ENCODE results near the gene GPC2.
"Not testable (repeated sequence)": the region's sequence is repeated elsewhere in the genome, so short reads cannot be mapped to it uniquely, and the experiment has no call there.

The GPC2 gene

GRCh38 chr7:100152404-100152803, 24.8 kb downstream of the GPC2 start:
- no peak for DNase-seq (ENCODE audit: low read depth)

DNA sequence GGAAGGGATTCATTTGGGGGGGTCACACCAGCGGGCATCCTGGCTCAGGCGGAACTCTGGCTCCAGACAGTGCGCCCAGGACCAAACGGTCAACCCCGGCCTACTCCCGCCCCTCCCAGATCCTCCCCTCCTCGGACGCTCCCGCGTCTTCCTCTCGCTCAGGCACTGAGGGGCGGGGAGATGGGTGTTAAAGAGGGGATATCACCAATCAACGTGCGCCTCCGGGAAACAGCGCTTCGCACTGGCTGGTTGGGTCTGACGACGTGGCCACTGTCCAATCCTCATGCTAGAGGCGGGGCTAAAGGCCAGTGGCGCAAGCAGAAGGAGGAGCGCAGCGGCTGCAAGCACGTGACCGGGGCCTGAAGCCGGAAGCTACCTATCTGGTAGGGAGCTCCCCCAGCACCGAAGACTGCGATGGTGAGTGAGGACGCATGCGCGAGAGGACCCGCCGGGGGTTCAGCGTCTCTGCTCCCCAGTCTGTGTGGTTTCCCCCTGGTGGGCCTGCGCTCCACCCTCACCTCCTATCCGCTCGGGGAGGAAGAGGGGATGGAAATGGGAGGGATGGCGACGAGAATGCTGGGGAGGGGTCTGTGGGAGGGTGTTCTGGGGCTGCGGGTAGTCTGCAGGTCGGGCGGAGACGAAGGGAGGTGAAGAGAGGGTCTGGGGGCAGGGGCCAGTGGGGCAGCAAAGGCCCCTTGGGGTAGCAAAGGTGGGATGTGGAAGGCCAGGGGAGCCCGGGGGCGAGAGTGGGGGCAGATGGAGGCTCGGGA, 28.4 kb downstream of the GPC2 start, which contains the start of gene LAMTOR4:
TSS of gene LAMTOR4 (plus strand) at position 360 of the 770 bp plus-strand sequence. CDS start at position 415, 55 bp downstream.
- peak; percentile 96 for DNase-seq (ENCODE audit: low read depth)

DNA sequence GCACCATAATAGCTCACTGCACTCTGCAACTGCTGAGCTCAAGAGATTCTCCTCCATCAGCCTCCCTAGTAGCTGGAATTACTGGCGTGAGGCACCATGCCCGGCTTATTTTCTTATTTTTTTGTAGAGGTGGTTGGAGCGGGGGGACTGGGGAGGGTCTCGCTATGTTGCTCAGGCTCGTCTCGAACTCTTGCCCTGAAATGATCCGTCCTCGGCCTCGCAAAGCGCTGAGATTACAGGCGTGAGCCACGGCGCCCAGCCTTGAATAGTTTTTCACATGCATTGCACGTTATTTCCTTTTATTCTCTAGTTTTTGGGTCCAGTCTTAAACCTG, 29.0 kb downstream of the GPC2 start:
- no peak for DNase-seq (ENCODE audit: low read depth)

- DNase-seq (ENCODE audit: low read depth), result no peak
Measured at GRCh38 chr7:100147278-100147677, 29.9 kb downstream of the GPC2 start.

DNA sequence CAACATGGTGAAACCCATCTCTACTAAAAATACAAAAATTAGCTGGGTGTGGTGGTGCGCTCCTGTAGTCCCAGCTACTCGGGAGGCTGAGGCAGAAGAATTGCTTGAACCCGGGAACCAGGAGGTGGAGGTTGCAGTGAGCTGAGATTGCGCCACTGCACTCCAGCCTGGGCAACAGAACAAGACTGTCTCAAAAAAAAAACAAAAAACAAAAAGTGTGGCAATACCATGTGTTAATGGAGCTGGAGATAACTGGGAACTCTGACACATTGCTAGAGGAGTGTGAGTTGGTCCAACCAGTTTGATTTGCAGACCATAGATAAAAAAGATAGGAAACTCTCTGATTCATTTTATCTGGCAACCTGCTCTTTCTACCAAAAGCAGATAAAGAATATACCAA, 30.8 kb downstream of the GPC2 start:
- not testable (repeated sequence) for DNase-seq (ENCODE audit: low read depth)

- no peak for DNase-seq (ENCODE audit: low read depth)
Measured at GRCh38 chr7:100142461-100142860, 34.7 kb downstream of the GPC2 start.

DNA sequence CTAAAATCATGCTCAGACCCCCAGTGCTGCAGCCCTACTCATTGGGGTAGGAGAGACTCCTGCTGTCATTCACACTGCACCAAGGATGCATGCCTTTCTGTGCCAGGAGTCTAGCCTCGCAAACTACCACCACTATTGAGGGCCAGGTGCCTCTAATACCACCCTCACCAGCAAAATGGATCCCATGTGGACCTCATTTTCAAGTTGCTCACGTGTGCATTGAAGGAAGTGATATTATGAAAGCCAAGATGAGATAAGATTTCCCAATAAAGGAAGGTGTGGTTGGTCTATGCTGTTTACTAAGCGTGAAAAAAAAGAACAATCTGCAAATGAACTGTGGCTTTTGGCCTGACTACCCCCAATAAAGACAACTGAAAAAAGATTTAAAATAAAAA, 35.6 kb downstream of the GPC2 start:
- DNase-seq (ENCODE audit: low read depth), result no peak

GRCh38 chr7:100137851-100138760, 39.1 kb downstream of the GPC2 start:
- no peak for DNase-seq (ENCODE audit: low read depth)

DNA sequence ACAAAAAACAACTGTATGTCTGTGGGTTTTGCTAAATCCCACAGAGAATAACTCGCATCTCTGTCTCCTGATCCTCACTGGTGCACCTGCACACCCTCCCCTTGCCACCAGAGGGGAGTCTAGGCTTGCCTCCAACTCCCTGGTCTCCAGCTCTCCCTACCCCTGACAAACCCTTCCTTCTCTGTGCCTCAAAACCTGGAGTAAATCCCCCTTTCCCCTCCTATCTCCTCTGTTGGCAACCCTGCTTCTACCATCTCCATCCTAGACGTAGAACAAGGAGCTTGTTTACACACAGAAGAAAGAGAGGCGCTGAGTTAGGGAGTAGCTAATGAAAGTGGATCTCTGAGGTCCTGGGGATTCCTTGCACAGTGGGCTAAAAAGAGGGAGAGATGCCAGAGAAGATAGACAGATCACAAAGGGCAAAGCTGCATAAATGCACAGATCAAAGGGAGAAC, 44.5 kb downstream of the GPC2 start:
- peak; percentile 51 for DNase-seq (ENCODE audit: low read depth)

DNA sequence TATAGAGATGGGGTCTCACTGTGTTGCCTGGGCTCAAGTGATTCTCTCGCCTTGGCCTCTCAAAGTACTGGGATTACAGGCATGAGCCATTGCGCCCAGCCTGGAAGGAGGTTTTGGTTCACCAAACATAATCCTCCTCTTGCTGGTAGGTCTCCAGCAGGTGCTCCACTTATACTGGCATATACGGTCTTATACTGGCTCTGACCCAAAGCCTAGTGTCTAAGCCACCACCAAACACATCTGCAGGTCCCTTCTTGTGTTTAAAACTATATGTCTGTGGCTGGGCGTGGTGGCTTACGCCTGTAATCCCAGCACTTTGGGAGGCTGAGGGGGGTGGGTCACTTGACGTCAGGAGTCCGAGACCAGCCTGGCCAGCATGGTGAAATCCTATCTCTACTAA, 45.1 kb downstream of the GPC2 start:
- no peak for DNase-seq (ENCODE audit: low read depth)

DNA sequence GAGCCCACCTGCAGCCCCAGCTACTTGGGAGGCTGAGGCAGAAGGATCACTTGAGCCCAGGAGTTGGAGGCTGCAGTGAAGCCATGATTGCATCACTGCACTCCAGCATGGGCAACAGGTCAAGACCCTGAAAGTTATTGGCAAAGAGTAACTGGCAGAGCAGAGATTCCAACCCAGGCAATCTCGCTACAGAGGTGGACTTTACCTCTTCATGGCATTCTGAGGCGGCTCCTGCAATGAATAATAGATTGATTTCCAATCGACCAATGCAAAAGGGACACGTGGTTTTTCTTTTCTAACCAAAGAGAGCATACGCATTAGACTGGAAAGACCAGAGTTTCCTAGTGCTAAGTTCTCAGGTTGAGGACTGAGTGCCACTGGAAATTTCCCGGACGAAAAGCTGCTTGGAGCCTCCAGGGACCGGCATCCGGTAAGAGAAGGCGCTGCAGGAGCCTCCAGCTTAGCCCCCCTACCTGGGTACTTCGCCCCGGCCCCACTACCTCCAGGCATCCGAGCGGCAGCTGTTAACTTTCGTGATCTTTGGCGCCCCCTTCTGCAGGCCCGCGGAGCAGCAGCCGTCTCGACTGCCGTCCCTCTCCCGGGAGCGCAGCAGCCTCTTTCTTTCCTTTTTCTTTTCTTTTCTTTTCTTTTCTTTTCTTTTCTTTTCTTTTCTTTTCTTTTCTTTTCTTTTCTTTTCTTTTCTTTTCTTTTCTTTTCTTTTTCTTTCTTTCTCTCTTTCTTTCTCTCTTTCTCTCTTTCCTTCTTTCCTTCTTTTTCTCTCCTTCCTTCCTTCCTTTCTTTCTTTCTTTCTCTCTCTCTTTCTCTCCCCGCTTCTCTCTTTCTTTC, 46.4 kb downstream of the GPC2 start:
- peak; percentile 74 for DNase-seq (ENCODE audit: low read depth)

GRCh38 chr7:100130220-100130607, 47.0 kb downstream of the GPC2 start:
- not testable (repeated sequence) for DNase-seq (ENCODE audit: low read depth)

GRCh38 chr7:100128637-100128963, 48.6 kb downstream of the GPC2 start:
- no peak for DNase-seq (ENCODE audit: low read depth)

DNA sequence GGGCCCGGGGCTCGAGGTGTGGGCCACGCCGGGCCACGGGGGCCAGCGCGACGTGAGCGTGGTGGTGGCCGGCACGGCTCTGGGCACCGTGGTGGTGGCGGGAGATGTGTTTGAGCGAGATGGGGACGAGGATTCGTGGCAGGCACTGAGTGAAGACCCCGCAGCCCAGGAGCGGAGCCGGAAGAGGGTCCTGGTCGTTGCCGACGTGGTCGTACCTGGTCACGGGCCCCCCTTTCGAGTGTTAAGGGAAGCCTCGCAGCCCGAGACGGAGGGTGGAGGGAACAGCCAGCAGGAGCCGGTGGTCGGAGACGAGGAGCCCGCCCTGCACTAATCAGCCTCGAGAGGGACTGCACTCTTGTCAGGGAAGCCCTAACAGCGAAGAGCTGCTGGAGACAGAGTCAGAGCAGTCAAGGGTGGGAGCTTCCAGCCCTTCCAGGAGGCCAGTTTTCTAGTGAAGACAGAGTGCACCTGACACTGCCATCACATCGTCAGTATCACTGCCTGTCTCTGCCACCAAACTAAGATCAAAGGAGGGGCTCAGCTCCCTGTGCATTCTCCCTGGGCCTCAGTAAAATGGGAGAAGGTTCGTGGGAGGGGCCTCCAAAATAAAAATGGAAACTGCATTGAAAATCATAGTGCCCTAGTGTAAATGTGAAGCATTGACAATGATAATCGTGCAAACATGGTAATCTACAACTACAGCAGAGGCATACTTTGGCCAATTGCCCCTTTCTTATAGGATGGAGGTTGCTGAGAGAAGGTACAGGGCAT, 49.1 kb downstream of the GPC2 start:
- DNase-seq (ENCODE audit: low read depth), result peak; percentile 12

- DNase-seq (ENCODE audit: low read depth), result peak; percentile 87
Measured at GRCh38 chr7:100126931-100127865, 50.0 kb downstream of the GPC2 start, which contains the start of gene MBLAC1. TSS of gene MBLAC1 (plus strand) at chr7:100126967. CDS start at chr7:100127396, 429 bp downstream.

DNA sequence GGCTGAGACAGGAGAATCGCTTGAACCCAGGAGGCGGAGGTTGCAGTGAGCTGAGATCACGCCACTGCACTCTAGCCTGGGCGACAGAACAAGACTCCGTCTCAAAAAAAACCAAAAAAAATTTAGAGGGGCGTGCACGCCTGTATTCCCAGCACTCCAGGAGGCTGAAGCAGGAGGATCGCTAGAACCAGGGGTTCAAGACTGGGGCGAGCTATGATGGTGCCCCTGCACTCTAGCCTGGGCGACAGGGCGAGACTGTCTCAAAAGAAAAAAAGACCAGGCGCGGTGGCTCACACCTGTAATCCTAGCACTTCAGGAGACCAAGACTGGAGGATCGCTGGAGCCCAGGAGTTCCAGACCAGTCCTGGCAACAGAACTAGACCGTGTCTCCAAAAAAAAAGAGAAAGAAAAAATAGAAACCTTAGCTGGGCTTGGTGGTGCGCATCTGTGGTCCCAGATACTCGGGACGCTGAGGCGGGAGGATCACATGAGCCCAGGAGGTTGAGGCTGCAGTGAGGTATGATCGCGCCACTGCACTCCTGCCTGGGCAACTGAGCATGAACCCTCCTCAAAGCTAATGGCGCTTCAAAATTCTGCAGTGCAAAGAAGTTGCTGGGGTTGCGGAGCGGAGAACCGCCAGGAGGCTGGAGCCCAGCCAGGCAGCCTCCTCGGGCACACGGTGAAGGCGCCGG, 50.8 kb downstream of the GPC2 start:
- no peak for DNase-seq (ENCODE audit: low read depth)

- DNase-seq (ENCODE audit: low read depth), result no peak
Measured at GRCh38 chr7:100124301-100125230, 52.6 kb downstream of the GPC2 start.

- DNase-seq (ENCODE audit: low read depth), result no peak
Measured at GRCh38 chr7:100122568-100122967, 54.6 kb downstream of the GPC2 start.

DNA sequence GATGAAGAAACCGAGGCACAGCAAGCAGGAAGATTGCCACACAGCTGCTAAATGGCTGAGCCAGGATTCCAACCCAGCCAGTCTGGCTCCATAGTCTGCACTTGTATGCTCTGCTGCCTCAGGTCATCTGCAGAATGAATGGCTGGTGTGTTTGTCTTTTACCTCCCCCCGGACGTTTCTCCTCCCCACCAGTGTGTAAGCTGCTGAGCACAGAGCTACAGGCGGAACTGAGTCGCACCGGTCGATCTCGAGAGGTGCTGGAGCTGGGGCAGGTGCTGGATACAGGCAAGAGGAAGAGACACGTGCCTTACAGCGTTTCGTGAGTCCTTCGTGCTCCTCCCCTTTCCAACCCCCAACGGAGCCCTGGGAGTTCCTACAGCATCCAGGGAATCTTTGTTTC, 55.1 kb downstream of the GPC2 start:
- DNase-seq (ENCODE audit: low read depth), result no peak

All from activated T-cell treated with anti-CD3 and anti-CD28 coated beads for 48 hours (primary cell).